HG03064 (cell line): ENCODE data around the gene RHOH.

Source experiments
- ATAC-seq: cut with Tn5 transposase; IDR thresholded peaks from one replicate; pipeline ENCODE4 v1.9.1; 2021; ENCODE audit warnings: low read depth; ENCODE audit not compliant: unreplicated experiment

Gene RHOH

DNA sequence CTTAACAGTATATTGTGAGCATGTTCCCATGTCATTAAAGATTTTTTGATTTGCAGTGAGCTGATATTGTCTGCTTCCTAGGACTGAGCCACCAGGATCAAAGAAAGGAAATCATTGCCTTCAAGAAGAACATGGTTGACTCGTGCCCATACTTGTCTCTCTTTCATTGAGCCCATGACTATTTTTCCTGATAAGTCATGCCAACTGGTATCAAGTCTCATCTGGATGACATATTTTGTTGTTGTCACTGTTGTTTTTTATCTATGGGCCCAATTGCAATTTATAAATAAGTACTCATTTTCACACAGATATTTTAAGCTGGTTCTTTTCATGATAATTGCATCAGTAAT is 10.2 kb upstream of the RHOH start:
- no peak for ATAC-seq

DNA sequence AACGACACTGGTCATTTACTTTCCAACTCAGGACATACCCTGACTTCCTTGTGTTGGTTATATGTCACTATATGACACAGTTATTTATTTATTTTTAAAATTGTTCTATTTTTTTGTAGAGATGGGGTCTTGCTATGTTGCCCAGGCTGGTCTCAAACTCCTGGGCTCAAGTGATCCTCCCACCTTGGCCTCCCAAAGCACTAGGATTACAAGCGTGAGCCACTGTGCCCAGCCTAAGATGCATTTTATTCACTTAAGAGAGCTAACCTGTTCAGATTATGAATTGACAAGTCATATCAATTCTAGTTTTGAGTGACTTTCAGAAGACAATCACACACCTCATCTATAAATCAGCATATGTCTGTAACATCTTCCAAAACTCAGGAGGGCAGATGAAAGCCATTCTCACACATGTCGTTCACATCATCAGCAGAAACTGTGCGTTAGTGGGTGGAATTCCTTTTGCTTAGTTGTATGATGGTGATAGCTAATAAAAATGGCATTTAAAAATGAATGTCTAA is 9.4 kb upstream of the RHOH start:
- ATAC-seq = no peak

DNA sequence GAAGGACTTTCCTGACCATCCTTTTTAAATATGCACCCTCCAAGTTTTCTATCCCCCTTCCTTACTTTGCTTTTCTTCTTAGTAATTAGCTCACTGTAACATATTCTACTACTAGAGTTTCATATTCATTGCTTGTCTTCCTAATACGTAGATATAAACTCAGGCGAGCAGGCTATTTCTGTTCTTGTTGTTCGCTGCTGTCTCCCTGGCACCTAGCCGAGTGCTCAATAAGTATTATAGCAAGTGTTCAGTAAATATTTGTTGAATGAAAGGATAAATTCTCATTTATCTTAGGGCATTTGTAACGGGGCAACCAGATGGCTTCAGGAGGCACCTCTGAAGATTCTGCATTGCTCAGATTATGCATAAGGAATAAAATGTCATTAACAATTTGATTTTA is 6.8 kb upstream of the RHOH start:
- no peak for ATAC-seq

DNA sequence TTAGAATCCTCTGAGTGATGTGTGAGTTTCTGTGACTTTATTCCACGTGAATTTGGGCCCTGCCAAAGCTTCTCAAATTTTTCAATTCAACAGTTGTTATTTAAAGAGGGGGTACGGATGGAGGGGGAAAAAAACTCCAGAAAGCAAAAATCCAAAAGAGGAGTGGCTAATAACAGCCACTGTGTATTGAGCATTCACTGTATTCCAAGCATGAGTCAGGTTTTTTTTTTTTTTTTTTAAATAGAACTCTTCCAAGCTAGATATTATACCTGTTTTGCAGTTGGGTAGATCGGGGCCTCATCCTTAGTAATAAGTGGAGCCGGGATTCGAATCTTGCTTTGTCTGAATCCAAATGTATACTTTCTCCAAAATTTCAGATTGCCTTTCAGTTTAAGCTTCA is 6.4 kb upstream of the RHOH start:
- no peak for ATAC-seq

DNA sequence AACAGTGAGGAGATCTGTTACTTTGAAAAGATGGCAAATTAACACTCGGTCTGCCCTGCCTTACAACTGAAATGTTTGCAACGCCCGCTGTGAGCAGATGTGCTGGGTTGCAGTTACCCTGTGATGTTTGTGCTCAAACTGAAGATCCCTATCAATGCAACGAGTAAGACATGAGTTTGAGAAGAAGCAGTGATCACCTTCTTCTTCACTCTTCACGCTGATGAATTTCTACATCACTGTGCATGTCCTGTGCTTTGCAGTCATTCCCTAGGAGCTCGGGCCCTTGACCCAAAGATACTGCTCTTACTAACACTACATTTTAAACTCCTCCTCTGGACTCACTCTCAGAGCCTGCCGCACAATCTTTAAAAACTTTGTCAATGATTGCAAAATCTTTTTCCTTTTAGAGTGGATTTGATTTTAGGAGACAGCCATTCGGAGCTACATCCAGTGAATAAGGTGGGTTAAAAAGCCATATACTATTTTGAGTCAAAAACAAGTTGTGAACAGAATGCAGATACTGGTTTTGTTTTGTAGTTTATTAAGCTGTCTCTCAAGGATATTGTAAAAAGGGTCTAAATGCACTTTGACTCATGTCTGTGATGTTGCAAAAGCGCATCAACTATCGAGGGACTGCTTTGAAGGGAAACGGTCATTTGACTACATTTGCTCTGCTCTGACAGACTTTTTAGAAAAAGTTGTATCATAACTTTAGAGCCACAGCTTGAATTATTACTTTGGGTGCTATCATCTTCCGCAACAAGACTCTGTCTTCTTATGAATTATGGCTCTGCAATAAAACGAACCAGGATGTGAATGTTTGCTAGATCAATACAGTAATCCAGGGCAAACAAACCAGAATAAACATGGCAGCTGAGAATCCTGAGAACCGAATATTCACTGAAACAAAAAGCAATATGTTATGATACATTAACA is 5.7 kb upstream of the RHOH start:
- no peak for ATAC-seq

DNA sequence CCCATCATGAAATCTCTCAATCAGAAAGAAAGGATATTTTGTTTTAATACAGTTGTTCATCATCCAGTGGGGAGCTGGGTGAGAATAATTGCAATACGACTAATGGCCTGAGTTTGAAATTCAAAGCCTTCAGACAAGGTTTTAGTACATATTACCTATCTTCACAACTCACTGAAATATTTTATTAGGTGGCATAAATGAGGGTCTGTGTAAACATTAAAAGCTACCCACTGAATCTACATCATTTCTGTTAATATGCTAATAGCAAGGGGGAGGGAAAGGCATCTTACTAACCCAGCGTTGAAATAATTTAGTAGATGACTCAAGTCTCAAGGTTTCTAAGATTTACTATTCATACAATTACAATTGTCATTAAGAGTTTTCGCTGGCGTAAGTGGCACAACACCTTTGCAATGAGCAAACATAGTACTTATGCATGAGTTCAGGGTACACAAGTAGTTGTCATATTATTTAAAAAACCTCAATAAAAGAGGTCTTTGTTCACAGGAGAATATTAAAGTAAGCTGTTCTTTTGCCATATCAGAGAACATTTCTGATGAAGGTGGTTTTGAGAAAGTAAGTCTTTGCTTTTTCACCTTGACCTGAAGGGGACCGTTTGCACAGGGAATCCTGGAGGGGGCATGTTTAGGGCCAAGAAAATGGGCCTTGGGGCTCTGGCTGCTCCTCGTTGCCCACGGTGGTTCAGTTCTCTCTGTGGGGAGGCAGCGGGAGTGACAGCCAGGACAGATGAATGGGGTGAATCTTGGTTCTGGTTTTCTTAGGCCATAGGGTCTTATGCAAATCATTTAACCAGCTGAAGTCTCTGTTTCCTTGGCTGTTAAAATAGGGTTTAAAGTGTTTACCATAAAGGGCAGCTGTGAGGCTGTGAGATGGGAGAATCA is 4.5 kb upstream of the RHOH start:
- peak; percentile 39 for ATAC-seq

DNA sequence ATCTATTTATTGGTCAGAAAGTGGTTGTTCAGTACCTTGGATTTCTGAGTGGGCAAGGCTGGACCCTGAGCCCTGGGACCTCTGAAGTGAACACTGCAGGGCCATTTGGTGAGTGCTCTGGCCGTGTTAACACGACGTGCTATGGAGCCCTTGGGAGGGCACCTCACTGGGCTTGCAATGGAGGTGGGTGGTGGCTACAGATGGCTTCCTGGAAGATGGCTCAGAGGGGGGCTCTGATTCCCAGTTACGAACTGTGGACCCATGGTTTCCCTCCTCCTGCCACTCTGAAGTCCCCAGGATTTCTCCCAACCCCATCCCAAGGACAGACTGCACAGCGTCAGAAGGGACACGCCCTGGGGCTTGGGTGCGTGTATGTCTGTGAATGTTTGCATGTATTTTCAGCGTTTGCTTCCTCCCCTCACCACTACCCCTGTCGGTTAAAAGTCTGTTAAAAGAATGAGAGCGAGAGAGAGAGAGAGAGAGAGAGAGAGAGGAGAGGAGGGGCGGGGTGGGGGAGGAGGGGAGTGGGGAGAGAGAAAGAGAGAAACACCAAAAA is 3.7 kb upstream of the RHOH start:
- ATAC-seq = peak; percentile 31

DNA sequence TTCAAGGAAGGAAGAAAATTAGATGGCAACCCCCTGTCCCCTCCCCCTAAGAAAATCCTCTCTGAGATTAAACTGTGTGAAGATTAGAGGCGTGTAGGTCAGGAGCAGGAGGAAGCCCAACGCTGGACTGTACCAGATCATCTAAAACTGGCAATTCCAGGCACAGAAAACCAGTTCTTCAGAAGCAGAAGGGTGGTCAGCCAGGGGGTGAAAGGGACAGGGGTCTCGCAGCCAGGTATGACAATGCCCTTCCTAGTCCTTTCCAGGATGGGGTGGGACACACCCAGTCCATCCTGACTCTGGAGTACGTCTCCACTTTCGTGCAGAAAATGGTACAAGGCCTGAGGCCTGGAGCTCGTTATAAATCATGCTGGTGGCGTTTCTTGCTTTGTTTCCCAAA is 3.3 kb upstream of the RHOH start:
- ATAC-seq = no peak

DNA sequence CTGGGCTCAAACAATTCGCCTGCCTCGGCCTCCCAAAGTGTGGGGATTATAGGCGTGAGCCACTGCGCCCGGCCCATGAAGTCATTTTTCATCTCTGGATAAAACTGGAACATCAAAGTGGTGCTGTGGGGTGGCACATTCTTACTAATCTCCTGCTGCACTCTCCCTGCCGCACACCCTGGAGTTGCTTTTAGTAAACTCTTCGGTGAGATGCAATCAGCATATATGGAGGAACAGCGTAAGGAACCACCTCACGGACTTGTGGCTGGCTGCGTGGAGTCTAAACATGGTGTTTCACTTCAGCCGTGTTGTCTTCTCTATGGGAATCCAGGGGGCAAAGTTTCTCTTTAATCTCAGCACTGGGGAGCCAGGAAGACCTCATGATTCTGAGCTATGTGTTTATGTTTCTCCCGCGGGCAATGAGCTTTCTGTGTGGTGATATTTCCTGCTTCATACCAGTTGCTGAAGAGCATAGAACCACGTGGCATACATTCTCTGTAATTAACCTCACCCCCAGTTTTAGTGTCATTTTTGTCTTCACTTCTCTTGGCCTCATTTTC is 2.1 kb upstream of the RHOH start:
- ATAC-seq = no peak

DNA sequence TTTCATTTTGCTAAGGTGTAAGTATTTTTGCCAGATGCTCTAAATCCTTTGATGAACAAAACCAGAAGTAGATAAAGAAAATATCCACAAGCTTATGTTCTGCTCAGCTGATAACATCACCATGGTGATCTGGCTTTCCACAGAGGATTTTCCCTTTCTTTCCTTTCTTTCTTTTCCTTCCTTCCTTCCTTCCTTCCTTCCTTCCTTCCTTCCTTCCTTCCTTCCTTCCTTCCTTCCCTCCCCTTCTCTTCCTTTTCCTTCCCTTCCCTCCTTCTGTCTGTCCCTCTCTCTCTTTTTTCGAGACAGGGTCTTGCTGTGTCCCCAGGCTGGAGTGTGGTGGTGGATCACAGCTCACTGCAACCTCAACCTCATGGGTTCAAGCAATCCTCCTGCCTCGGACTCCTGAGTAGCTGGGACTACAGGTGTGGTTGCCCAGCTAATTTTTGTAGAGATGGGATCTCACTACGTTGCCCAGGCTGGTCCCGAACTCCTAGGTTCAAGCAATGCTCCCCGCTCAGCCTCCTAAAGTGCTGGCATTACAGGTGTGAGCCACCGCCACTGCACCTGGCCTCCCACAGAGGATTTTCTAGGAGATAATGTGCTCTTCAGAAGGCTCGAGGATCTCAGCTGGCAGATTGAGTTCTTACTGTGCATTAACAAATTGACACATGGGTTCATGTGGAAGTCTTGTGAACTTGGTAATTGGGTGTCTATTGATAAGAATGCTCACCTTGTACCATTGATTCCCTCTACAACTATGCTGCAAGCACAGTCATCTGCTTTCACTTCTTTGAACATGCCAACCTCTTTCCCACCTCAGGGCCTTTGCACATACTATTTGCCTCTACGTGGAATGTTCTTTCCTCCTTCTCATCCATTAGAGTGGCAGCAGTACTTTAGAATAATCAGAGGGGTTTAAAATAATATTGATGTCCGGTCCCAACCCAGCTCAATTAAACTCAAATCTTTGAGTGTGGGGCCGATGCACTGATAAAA is 1.4 kb upstream of the RHOH start:
- no peak for ATAC-seq

DNA sequence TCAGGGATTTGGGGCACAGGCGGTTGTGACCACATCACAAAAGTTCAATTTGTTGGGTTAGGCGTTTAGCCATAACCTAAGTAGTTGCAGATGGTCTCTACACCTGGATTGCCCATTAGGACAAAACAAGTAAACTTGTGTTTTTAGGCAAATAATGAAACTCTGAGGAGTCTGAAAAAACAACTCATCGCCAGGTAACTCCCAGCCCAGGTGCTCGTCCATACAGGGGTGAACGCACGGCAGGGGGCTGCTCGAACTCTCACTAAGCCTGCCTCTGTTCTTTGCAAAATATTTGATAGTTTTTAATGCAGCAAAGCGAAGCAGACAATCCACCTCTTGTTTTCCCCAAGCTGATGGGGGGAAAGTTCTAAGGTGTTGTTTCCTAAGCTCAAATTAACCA is 559 bp upstream of the RHOH start:
- ATAC-seq = no peak

DNA sequence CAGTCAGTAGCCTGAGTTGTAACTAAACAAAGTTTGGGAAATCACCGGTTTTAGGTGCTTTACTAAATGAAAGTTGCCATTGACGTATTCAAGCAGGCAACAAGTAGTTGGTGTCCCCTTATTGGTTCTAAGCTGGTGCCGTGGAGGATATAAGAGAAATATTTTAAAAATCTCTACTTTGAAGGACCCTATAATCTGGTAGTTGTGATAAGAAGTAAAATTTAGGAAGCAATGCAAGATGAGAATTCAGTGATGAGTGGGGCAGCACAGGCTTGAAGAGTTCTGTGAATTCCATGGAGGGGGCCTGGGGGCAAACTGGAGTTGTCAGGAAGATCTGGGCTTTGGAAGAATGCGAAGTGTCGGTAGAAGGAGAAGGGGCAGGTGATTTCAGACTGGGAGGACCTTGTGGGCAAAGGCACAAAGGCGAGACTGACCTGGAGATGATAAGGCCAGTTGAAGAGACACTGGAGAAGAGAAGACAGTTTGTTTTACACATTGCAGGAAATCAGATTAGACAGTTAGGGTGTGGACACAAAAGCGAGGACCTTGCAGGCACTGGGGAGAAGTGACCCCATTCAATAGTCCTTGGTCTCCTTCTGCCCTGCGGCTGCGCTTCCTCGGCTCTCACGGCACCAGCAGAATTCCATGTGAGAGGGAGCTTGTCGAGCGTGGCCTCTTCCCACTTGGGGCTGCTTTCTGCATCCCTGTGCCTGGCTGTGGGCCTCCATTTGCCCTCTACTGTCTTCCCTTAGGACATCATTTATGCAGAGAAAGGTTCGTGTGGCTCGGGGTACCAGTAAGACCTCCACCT is 1.3 kb downstream of the RHOH start:
- no peak for ATAC-seq

DNA sequence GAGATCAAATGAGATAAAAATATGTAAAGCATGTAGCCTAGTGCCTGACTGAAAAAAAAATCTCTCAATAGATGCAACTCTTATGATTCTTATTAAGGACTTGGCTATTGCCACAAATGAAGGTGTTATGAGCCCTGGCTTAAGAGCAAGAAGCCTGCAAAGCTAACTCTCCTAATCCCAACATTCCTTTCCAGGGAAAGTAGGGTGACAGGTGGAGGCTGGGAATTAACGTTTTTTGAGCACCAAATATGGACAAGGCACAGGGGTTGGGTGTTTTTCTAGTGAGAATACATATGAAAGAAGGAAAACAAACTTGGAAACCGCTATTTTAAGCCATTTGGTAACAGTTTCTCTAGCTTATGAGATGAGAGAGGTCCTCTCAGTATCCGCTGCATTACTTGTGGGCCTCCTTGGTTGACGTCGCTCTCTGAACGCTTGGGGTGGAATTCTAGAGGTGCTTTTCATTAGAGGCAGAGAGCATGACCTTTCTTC is 2.4 kb downstream of the RHOH start:
- ATAC-seq = no peak

DNA sequence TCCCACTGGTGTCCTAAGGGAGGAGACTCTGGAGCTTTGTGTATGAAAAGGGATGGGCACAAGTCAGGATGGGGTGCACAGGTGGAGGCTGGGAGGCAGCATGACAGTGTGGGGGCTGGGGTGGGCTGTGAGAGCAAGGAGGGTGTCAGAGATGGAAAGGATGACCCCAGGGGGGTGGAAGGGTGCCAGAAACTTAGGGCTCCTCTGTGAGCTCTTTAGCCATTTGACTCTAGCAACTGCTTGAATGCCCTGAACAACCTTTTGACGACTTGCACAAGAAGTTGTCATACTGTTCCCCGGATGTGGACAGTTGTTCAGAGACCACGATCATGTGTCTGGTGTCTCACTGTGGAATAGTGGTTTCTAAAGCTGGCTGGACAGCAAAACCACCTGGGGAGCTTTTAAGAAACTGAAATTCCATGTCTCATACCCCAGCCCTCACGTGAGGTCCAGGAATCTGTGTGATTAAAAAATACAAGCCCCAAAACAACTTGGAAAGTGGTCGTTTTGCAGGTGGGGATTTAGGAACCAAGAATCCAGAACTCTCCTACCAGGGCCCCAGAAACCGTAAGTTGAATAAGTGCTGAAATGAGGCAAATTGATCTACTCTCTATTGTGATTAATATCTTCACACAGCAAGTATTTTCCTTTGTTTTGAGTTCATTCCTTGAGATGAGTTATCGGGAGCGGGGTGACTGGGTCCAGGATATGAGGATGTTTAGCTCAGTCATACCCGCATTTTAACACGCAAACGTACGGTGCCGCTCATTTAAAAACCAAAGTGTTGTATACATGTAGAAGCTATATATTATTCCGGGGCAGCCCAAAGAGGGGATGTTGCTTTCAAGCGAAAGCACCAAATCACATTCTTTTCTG is 3.4 kb downstream of the RHOH start:
- ATAC-seq = peak; percentile 41

DNA sequence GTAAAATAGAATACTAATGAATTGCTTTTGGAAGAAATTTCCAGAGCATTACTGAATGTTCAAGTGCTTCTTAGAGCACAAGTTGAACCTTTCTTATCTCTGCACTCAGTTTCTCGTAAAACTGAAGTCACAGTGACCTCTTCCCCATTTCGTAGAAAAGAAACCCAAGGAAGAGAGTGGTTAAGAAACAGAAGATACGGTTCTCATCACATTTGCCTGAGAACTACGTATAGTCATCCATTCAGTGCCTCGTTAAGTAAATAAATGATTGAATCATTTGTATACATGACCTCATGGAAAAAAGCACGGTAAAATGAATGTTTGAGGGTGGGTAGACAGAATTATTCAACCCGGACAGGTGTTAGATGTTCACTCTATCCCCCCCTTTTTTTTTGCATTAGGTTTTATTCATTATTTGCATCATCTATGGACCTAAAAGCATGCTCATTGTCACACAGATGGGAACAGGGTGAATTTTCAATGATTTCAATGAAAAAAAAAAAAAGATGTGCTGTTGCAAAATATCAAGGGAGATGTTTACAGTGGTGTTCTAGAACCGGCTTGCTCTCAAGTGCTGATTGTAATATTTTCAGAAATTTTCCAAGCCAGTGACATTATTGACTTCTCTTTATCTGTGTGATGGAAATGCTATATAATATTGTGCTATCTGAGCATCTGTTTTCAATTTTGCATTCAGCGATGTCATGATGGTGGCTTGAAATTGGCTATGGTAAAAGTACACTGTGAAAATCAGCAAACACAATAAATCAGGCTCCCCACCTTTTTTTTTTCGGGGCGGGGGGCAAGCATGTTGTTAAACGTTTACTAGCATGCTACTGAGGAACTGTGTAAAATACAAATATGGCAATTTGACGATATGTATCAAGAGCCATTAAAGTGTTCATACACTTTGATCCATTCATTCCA is 4.3 kb downstream of the RHOH start:
- ATAC-seq = no peak

DNA sequence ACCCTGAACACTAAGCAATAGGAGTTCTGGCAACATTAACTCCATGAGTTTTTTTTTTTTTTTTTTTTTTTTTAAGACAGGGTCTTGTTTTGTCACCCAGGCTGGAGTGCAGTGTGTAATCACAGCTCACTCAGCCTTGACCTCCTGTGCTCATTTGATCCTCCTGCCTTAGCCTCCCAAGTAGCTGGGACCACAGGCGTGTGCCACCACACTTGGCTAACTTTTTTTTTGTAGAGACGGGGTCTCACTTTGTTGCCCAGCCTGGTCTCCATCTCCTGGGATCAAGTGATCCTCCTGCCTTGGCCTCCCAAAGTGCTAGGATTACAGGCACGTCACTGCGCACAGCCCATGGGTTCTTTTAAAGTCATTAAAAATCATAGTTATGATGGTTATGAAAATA is 5.1 kb downstream of the RHOH start:
- ATAC-seq = no peak

DNA sequence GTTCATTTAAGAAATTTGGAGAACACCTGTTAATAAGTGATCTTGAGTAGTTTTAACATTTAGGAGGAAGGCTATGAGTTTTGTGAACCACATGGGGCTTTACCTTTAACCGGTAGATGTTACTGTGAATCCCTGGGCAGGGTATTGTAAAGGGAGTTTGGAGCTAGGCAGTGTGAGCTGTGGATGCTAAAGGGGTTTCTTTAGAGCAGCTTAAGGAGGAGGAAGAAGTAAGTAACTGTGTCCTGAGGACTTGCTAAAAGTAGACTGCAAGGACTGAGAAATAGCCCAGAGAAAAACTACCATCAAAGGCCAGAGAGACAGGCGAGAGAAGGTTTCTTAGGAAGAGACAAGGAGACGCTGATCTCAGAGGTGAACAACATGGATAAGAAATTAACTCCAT is 5.6 kb downstream of the RHOH start:
- ATAC-seq = no peak
